ENCODE results near the gene SOBP.

DNA sequence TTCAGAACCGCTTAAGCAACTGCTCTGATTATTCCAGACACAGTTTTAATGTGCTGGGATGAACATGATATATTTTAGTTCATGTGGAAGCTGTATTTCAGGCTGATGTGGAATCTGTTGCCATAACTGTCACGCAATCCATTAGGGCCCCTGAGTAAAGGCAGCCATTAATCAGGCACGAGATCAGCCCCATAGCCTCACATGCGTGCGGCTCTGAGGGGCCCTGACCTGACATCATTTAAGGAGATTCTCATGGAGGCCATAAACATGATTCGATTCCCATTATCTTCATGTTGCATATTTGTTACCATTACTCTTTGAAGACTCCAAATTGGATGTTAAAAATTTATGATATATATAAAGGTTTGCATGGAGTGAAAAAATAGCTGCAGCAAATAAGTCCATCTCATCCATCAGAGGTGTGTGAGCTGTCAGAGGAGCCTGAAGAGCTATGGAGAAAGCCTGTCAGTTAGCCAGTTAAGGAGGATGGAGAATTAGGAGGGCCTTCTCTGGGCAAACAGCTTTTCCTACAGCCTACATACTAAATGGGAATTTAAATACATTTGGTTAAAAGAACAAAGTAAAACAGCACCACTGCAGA is 89.6 kb downstream of the SOBP start:
- TF ChIP-seq, protein P1, sequence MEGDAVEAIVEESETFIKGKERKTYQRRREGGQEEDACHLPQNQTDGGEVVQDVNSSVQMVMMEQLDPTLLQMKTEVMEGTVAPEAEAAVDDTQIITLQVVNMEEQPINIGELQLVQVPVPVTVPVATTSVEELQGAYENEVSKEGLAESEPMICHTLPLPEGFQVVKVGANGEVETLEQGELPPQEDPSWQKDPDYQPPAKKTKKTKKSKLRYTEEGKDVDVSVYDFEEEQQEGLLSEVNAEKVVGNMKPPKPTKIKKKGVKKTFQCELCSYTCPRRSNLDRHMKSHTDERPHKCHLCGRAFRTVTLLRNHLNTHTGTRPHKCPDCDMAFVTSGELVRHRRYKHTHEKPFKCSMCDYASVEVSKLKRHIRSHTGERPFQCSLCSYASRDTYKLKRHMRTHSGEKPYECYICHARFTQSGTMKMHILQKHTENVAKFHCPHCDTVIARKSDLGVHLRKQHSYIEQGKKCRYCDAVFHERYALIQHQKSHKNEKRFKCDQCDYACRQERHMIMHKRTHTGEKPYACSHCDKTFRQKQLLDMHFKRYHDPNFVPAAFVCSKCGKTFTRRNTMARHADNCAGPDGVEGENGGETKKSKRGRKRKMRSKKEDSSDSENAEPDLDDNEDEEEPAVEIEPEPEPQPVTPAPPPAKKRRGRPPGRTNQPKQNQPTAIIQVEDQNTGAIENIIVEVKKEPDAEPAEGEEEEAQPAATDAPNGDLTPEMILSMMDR (IDR thresholded peaks at IDR 0.05 in 4 of 5, conservative IDR thresholded peaks at IDR 0.05 in 1 of 5) = no peak
- TF ChIP-seq POLR2A (IDR thresholded peaks at IDR 0.05) = no peak

Measured in gastrocnemius medialis (tissue), 4 donors.